NOMO-1 (cell line): ENCODE data around the gene SKIC3.
A peak's percentile ranks its signal among the peaks of the same experiment; 100 is the strongest.

ENCODE experiments used
- DNase-seq, 2 experiments: peaks; one replicate each; lab custom pipeline; 2025; ENCODE audit not compliant: unreplicated experiment in 2 of 2; lab: John Stamatoyannopoulos, UW

The SKIC3 gene

DNA sequence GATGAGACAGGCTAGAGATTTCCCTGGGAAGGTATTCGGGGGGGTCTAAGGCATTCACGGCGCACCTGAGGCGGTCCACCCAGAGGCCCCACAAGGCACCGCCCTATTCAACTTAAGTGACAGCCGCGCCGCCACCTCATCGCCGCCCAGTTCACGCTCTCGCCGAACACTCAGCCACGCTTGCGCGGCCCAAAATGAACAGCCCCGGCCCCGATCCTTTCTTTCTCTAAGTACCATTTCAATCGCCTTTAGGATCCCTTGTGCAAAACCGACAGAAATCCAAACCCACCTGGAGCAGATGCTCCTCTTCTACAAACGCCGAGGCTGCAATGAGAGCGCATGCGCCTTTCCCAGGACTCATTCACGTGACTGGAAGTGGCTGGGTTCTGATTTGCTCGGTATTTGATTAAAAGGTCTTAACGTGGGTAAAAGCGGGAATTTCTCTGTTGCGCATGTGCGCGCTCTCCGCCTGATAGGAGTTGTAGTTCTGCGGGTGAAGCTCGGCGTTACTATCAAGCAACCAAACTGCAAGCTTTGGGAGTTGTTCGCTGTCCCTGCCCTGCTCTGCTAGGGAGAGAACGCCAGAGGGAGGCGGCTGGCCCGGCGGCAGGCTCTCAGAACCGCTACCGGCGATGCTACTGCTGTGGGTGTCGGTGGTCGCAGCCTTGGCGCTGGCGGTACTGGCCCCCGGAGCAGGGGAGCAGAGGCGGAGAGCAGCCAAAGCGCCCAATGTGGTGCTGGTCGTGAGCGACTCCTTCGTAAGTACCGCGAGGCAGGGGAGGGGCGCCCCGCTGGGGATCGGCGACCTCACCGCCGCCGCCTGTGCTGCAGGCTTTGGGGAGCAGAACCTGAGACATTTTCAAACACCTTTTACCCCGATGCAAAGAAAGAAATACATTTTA lies at the start of gene SKIC3, which contains the start of gene ARSK:
SKIC3 (minus strand) TSS at position 331 of the 902 bp plus-strand sequence. CDS start 7,827 bp downstream, outside the sequence.
ARSK (plus strand) TSS at position 455 of the 902 bp plus-strand sequence; CDS start at position 633, 178 bp downstream.
- peak; percentile 94 to 97 for DNase-seq

DNA sequence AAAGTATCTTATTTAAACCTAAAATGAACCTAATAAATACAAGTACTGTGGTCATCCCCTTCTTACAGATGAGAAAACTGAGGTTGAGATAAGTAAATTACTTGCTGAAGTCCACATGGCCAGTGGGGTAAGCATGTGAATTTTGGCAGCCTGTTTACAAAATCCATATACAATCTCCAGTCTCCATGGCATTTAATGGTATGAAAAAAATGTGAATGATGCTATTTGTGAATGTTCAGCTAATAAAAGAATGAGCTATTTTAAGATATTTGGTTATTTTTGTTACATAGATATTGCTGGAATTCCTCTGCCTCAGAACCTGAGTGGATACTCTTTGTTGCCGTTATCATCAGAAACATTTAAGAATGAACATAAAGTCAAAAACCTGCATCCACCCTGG lies 45.8 kb upstream of the SKIC3 start:
- DNase-seq: no peak

DNA sequence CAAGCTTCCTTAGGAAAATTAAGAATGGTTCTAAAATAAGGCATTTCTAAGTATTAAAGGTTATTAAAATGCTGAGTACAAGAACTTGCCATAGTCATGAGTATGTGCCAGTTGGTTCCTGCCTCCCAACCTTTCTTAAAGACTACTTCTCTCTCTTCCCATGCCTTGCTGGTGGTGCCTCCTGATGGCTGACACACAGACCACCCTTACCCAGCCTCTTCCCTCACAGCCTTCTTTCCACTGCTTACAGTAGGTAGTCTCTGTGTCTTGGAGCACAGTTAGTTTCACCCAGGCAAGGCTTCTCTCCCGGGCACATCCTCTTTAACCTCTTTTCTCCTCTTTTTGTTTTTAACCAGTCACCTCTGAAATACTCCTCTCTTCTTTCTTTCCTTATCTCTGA lies 44.5 kb upstream of the SKIC3 start:
- no peak for DNase-seq

DNA sequence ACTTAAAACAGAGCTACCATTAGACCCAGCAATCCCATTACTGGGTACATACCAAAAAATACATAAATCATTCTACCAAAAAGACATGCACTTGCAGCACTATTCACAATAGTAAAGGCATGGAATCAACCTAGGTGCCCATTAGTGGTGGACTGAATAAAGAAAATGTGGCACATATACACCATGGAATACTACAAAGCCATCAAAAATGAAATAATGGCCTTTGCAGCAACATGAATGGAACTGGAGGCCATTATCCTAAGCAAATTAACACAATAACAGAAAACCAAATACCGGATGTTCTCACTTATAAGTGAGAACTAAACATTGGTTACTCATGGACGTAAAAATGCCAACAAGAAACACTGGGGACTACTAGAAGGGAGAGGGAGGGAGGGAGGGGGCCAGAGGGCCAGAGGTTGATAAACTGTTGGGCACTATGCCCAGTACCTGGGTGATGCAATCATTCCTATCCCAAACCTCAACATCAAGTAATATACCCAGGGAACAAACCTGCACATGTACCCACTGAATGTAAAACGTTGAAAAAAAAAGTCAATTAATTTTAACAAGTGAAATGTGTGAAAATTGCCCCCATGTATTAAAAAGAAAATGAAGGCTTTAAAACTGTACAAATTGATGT lies 40.6 kb upstream of the SKIC3 start:
- DNase-seq: no peak

DNA sequence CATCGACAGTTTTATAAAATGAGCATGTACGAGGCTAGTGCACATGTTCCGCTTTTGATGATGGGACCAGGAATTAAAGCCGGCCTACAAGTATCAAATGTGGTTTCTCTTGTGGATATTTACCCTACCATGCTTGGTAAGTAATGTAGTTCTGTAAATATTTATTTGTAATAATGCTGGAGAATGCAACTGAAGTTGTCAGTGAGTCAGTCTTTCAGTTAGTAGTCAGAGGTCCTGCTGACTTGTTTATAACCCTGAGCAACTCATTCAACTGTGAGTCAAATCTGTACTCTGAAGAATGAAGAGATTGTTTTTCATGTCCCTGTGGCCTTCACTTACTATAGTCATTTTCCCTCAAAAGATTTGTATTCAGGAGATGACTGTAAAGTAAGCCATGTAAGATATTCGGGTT lies 36.7 kb upstream of the SKIC3 start:
- DNase-seq: no peak

DNA sequence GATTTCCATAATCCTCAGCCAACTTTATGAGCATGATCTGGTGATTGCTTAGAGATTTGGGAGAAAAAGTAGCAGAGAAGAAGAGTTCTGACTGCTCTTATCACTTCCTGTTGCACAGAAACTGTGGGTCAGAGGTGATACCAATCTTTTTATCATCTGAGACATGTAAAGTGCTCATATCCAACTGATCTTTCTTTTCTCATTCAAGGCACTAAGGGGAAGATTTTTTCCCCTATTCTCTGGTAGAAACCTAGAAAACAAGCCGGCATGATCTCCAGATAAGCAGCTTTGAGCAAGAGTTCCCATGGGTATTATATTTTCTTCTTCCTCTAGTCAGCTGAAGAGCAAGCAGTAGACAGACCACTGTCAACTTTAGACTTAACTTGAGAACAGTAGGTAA lies 36.1 kb upstream of the SKIC3 start:
- DNase-seq: no peak

DNA sequence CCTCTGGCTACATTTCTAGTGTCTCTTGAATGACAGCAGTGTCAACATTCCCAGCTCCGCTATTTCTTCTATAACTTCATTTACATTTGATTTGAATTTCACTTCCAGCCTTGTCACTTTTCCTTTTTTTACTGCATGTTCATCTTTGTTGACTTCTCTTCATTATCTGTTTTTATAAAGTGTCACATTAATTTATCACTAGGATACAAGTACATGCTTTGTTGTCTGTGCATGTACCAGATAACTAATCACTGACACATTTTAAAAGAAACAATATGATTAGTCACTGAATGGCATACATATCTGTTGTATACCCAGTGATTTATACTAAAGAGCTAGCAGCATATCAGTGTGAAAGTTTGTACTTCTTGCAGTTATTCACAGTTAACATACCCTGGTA lies 29.2 kb upstream of the SKIC3 start:
- DNase-seq: no peak

DNA sequence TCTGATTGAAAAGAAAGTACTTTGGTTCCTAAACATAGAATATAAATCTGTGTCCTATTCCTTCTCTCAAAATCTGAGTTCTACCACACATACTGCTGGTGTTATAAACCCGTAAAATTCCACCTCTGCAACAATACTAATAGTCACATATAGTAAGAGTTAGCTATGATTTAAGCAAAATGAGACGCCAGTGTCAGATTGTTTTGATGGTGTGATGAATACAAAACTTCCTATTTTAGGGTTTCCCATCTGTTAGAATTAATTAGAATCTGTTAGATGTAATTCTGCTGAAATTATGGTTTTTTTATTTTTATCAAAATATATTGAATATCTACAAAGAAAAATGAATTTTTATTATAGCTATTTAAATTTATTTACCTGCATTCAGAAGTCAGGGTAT lies 26.8 kb upstream of the SKIC3 start:
- DNase-seq: no peak

DNA sequence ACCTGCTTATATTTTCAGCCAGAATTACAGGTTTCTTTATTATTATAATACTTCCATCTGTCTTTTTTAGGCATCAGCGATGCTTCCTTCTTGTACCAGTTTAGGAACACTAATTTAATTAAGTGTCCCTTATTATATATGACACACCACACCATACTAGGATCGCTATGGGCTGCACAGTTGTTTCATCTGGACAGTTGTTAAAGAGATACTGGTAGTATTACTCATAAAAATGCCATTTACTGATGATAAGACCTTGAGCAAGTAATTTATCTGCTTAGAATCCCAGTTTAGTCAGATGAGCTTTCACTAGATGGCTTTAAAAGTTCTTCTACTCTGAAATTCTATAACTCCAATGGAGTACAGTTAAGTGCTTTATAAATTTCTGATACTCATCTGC lies 17.2 kb upstream of the SKIC3 start:
- DNase-seq: no peak

DNA sequence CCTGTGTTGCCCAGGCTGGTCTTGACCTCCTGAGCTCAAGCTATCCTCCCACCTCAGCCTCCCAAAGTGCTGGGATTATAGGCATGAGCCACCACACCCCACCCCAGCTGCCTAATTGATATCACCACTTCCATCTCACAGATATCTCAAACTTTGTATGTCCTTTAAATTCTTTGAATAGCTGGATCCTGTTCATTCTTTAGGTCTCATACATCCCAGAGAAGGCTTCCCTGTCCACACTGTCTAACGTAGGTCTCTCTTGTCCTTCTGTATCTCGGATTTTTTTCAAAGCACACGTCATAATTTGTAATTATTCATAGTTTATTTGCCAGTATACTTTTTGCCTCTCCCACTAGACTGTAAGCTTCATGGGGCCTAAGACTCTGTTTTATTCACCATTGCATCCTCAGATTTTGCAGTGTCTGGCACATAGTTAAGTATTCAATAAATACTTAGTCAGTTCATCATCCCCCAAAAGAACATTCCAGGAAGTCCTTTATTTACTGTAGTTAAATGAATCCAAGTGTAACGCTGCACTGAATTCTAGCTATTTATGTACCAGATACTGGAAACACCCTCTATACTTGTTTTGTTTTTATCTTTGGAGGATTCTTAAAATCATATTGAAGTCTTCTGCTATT lies 10.6 kb upstream of the SKIC3 start:
- no peak for DNase-seq

DNA sequence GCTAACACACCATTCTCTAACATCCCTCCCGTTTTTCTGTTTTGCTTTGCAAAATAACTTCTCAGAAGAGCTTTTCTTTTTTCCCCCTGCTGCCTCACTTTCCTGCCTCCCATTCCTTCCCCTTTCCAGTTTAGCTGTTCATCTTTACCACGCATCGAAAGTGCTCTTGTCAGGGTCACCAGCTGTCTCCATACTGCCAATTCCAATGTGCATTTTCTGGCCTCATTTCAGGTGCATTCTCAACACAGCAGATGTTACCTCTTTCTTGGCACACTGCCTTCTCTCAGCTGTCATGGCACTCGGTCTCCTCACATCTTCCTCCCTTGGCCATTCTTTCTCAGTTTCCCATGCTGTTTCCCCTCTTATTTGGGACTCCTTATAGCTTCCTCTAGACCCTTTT lies 9.7 kb upstream of the SKIC3 start:
- no peak for DNase-seq

DNA sequence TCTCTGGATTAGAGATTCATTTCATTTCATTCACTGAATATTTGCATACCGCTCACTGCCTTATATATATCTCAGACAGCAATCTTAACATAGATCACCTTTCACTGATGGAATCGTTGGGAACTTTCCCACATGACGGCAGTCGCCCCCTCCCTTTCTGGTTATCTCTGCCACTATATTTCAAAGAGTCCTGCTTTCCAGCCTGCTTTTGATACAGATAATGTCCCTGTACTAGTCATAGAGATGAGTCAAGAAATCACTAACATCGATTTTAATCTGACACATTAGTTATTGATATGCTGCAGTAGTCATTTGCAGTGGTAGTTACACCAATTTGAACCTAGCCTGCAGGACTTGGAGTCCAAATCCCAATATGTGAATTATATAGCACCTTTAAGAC lies 8.6 kb upstream of the SKIC3 start:
- DNase-seq: no peak

DNA sequence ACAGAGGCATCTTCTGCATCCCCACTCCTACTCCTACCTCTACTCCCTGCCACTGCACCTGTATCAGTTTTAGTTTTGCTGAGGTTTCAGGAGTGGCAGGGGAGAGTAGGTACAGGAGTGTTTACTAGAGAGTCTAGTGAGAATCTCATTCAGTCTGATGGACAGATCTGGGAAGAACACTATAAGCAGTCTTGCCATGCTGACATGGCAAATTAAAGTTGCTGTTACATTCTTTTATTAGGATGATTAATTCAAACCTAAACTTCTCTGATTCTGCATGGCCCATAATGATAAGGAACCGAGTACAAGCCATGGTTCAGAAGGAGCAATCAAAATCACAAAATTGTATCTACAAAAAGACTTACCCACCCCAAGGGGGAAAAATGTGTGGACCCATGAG lies 7.5 kb upstream of the SKIC3 start:
- no peak for DNase-seq

DNA sequence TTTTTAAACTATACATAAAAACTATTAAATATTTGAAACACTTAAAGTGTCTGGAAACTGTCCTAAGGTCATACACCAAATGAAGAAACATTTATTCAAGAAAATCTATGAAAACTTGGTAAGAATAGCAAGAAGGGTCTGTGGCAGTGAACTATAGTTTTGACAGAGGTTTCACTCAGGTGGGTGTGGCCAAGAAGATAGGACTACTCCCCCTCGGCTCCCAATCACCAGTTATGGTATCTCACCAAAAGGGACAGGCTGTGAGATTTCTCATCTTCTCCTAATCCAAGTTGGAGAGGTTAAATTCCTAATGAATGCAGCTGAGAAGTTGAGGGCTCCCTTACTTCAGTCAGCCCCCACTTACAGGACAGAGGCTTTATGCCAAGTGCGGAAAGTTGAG lies 3.1 kb upstream of the SKIC3 start:
- no peak for DNase-seq

DNA sequence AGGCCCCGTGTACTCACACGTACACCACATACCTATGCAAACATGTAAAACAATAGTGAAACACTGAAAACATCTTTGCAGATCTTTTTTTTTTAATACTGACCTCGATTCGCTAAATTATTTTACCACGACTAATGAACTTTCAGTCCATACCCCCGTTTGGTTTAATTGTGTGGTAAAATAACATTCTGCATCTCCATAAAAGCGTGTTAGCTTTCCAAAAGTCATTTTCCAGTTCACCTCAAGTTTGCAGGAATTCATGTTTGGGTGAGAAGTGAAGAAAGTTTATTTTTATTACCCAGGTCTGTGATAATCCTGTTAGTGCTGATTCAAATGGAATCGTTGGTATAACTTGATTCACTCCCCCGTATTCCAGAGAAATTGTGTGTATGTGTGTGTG lies 776 bp upstream of the SKIC3 start:
- no peak for DNase-seq

DNA sequence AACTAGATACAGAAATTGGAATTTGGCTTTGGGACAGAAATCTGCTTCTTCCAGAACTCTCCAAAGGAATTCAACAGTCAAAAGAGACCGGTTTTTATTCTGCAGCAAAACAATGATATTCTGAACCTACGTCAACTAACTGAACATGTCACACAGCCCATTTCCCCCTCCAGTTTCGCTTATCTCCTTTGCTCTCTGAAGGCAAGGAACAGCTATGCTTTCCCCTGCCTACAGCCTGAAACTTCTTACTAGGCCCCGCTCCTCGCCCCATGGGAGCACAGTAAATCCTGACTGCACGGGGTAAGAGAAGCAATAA lies 488 bp downstream of the SKIC3 start:
- peak; percentile 60 to 85 for DNase-seq

DNA sequence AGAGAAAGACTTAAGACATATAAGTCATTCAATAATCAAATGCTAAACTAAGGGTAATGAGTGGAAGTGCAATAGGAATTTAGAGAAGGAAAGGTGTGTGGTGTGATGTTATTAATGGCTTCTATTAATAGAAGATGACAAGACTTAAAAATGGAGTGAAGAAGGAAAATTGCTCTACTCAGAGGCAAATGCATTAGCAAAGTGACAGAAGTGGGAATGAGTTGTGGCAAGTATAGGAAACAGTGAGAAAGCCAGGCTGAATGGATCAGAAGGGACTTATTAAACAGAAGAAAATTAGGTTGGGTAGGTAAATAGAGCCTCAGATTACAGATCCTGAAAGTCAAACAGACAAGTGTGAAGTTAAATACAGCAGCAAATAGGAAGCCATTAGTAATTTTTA lies 5.7 kb downstream of the SKIC3 start:
- no peak for DNase-seq

DNA sequence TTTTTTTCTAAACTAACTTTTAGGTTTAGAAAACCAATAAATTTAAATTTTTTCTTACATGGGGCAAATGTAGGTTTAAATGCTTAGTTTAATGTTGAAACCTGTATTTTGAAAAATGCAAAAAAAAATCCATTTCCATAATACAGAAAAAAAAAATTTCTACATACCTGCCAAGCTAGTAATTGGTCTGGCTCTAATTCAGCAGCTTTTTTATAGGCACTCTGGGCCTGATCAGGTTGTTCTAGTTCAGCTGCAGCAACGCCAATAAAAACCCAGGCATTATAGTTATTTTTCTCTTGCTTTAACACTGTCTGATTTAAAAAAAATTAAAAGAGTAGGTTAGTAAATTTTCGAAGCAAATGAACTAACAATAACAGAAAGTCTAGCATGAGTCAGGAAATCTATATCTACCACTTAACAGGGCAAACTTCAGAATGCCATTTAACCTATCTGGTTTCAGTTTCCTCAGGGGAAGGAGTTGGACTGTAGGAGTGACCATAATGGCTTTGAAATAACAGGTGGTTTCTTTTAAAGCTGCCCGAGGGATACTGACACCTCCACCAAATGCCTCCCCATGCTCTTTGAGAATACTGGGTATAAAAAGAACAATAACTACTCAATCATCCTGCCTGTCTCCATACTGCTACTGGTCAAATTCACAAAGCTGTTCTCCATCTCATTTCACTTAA lies 11.6 kb downstream of the SKIC3 start:
- DNase-seq: no peak

DNA sequence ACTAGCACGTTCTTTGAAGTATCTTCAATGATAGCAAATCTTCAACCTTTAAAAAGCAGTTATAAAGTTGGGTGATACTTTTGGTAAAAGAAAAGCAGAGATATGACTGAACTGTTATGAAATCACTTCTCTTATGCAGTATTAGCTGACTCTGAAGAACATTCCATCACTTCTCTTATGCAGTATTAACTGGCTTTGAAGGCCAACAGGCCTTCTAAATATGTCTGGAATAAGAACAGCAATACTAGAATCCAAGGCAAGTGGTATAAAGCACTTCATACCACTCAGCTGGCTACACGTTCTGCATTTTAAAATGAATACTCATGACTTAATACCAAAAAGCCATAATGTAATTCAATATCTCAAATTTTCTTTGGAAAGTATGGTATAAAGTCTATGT lies 17.3 kb downstream of the SKIC3 start:
- DNase-seq: no peak

DNA sequence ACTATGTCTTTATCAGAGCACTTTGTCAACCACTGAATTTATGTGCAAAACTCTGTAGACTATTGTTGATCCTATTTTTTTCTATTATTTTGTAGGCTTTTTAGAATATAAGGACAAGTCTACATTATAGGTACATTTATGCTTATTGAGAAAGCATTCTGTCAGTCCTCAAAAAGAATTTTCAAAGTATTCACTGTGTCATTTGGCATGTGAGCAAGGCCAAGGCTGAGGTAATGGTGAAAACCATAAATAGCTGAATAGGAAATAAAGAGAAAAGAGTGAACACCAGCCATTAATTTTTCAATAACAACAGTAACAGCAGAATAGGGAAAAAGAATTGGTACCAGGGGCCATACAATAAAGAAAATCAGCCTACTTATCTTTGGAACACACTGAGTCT lies 21.0 kb downstream of the SKIC3 start:
- no peak for DNase-seq

DNA sequence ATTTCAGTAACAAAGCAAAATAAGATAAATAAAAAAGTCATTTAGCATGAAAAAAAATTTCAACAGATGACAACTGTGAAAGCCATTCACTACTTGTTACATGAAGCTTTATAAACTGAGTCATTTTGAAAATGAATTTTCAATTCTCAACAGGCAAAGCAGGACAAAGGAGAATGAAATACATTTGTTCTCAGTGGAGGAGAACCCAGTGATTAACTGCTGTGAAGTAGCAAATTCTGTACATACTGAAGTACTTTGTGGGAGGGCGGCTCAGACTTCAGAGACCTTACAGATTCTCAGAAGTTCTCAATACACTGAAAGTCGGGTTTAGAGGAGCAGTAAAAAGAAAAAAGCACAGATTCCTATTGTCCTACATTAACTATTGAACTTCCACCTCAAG lies 21.7 kb downstream of the SKIC3 start:
- DNase-seq: no peak
